Smooth muscle cell (in vitro differentiated cells): Measurements from ENCODE around the gene ACOX2. TPM values are rescaled to one million over a fixed set of nuclear protein-coding genes. Genes with fewer than 3 reads are reported as not detected.

Source experiments
- DNase-seq: peaks from one replicate; lab custom pipeline; 2025; ENCODE audit not compliant: unreplicated experiment; lab: John Stamatoyannopoulos, UW
- H2AFZ ChIP-seq: fragments of 200-600 bp; sonication (generic); 2 replicates; pipeline ENCODE4 v1.6.0; 2016; ENCODE audit warnings: antibody characterized with exemption, low read depth, mild to moderate bottlenecking
- H3F3A ChIP-seq: fragments of 200-600 bp; sonication (generic); 2 replicates; pipeline ENCODE4 v1.6.0; 2017; ENCODE audit warnings: antibody characterized with exemption, low read depth
- H3K27ac ChIP-seq: fragments of 200-600 bp; sonication (generic); 2 replicates; pipeline ENCODE4 v1.5.1; 2016; ENCODE audit warnings: low read depth, mild to moderate bottlenecking
- H3K27me3 ChIP-seq: fragments of 200-600 bp; sonication (generic); 2 replicates; pipeline ENCODE4 v1.6.1; 2016; ENCODE audit warnings: low read depth, mild to moderate bottlenecking
- H3K36me3 ChIP-seq: fragments of 200-600 bp; sonication (generic); 2 replicates; pipeline ENCODE4 v1.5.1; 2016; ENCODE audit warnings: low read depth
- H3K4me1 ChIP-seq: fragments of 200-600 bp; sonication (generic); 2 replicates; pipeline ENCODE4 v1.5.1; 2016; ENCODE audit warnings: low read depth
- H3K4me2 ChIP-seq: fragments of 200-600 bp; sonication (generic); 2 replicates; pipeline ENCODE4 v1.6.0; 2016; ENCODE audit warnings: mild to moderate bottlenecking
- H3K4me3 ChIP-seq: fragments of 200-600 bp; sonication (generic); 2 replicates; pipeline ENCODE4 v1.5.1; 2016; ENCODE audit warnings: mild to moderate bottlenecking
- H3K79me2 ChIP-seq: fragments of 200-600 bp; sonication (generic); 2 replicates; pipeline ENCODE4 v1.6.0; 2016; ENCODE audit warnings: low read depth, mild to moderate bottlenecking
- H3K9ac ChIP-seq: fragments of 200-600 bp; sonication (generic); 2 replicates; pipeline ENCODE4 v1.6.0; 2016; ENCODE audit warnings: low read depth
- H3K9me3 ChIP-seq: fragments of 200-600 bp; sonication (generic); replicated peaks from 2 replicates; pipeline ENCODE4 v1.5.1; 2016; ENCODE audit warnings: low read depth
- H4K20me1 ChIP-seq: fragments of 200-600 bp; sonication (generic); 2 replicates; pipeline ENCODE4 v1.6.0; 2016; ENCODE audit warnings: low read depth
- CTCF ChIP-seq: fragments of 200-600 bp; sonication (generic); IDR thresholded peaks from 2 replicates; pipeline ENCODE4 v1.5.1; 2017; ENCODE audit warnings: borderline replicate concordance, mild to moderate bottlenecking, antibody characterized with exemption; ENCODE audit not compliant: insufficient read depth, poor library complexity, severe bottlenecking
- WGBS: methylation state at CpG from one replicate; pipeline ENCODE4 v1.1.7; 2016; ENCODE audit warnings: low lambda C conversion rate; 5-methylcytosine and 5-hydroxymethylcytosine counted together
- polyA plus RNA-seq: library from polyadenylated mRNA; unstranded; fragments of >200 nt; fragmentation: Nextera tagmentation; extraction: Ambion mirVana; gene quantifications from 2 replicates; pipeline ENCODE4 v1.2.1, GENCODE V29; 2016
- total RNA-seq: library from RNA; depleted of rRNA; stranded (reverse); fragments of >200 nt; gene quantifications from 2 replicates; pipeline ENCODE4 v1.2.3, GENCODE V29; 2014

The ACOX2 gene
- total and polyA plus RNA-seq, 2 experiments from 2014 or later, result 8.5 to 13.2 TPM

- H3K27ac ChIP-seq, result no peak overlapping the region
- no peaks in the 10 kb centered on the region for H3K36me3 ChIP-seq
- 81% methylated on average over 5 of the region's 5 CpGs for WGBS
- no peak overlapping the region for H3K4me3 ChIP-seq
- no peak for DNase-seq
- no peak overlapping the region for H3K4me2 ChIP-seq
- no peak overlapping the region for H2AFZ ChIP-seq
- H3K4me1 ChIP-seq, result peaks cover 35% of the 10 kb centered on the region
- no peak for TF ChIP-seq CTCF
- no peaks in the 10 kb centered on the region for H3K27me3 ChIP-seq
- no peaks in the 10 kb centered on the region for H3K9me3 ChIP-seq
- H3K79me2 ChIP-seq, result no peaks in the 10 kb centered on the region
- no peaks in the 10 kb centered on the region for H3F3A ChIP-seq
- no peaks in the 10 kb centered on the region for H4K20me1 ChIP-seq
- H3K9ac ChIP-seq, result no peak overlapping the region
These were observed 14.1 kb downstream of the ACOX2 start for GRCh38 chr3:58522759-58523425.

GRCh38 chr3:58521917-58522631 lies 14.9 kb downstream of the ACOX2 start:
- 68% methylated on average over 10 of the region's 10 CpGs for WGBS
- Histone ChIP-seq H3K27me3 (no peaks in the 10 kb centered on the region), H3K9ac (no peak overlapping the region), H3K36me3 (no peaks in the 10 kb centered on the region), H3F3A (no peaks in the 10 kb centered on the region), H3K79me2 (no peaks in the 10 kb centered on the region), H3K4me3 (no peak overlapping the region), H3K9me3 (no peaks in the 10 kb centered on the region), H3K4me1 (peaks cover 35% of the 10 kb centered on the region), H2AFZ (no peak overlapping the region), H3K4me2 (no peak overlapping the region), H3K27ac (no peak overlapping the region), H4K20me1 (no peaks in the 10 kb centered on the region)
- TF ChIP-seq CTCF, result no peak
- no peak for DNase-seq

- H3K27me3 ChIP-seq, result no peaks in the 10 kb centered on the region
- 100% methylated on average over 3 of the region's 3 CpGs for WGBS
- H3K36me3 ChIP-seq, result no peaks in the 10 kb centered on the region
- H3K9me3 ChIP-seq, result no peaks in the 10 kb centered on the region
- H2AFZ ChIP-seq, result no peak overlapping the region
- H3K79me2 ChIP-seq, result no peaks in the 10 kb centered on the region
- peaks cover 35% of the 10 kb centered on the region for H3K4me1 ChIP-seq
- H3K4me3 ChIP-seq, result no peak overlapping the region
- no peak overlapping the region for H3K27ac ChIP-seq
- no peaks in the 10 kb centered on the region for H4K20me1 ChIP-seq
- no peaks in the 10 kb centered on the region for H3F3A ChIP-seq
- no peak for TF ChIP-seq CTCF
- H3K4me2 ChIP-seq, result no peak overlapping the region
- no peak overlapping the region for H3K9ac ChIP-seq
- DNase-seq, result no peak
These were observed 15.7 kb downstream of the ACOX2 start for GRCh38 chr3:58521336-58521670.
